Measurements from ENCODE around the gene ZNF579. TPM values are rescaled to one million over a fixed set of nuclear protein-coding genes. Genes with fewer than 3 reads are reported as not detected.

Gene ZNF579
- polyA plus RNA-seq, 2 of the 4 experiments (the other 2 are of a cell fraction), result 6.5 to 16.2 TPM

- TF ChIP-seq ELK1 (IDR thresholded peaks at IDR 0.05; ENCODE audit: low read depth, low read length) (no peak), CBX2 (IDR thresholded peaks at IDR 0.05; ENCODE audit: borderline replicate concordance, low read depth) (no peak), HOXA7 (CRISPR knock-in tag; IDR thresholded peaks at IDR 0.05) (no peak), CHD4 (IDR thresholded peaks at IDR 0.05; ENCODE audit: borderline replicate concordance) (no peak)
- ATAC-seq (no peak), DNase-seq (ENCODE audit: low read depth in 1 of 2, low spot score in 1 of 2) (no peak), FAIRE-seq (no peak)
- 98% methylated on average over 20 of the region's 26 CpGs for WGBS (ENCODE audit: missing lambda C conversion rate)
- H3K4me2 ChIP-seq, result no peak overlapping the region
- peak overlapping the region in 1 of 2 experiments; percentile 15; a peak in 1 of 6 replicates for H3K27ac ChIP-seq
- ChIA-PET CTCF (interaction anchor here (0.8 to 2.1 kb wide), 4 partner anchors 16 to 123 kb away, joined by 3 to 13 read pairs (median 6); partner anchors contain the start of gene ZNF865), POLR2A (no interaction called here)
- peaks cover 40% of the 10 kb centered on the region for H3K4me1 ChIP-seq
- no peaks in the 10 kb centered on the region for H3K9me3 ChIP-seq
- no peak overlapping the region for H3K4me3 ChIP-seq
Observed at GRCh38 chr19:55530996-55531395, 49.7 kb downstream of the ZNF579 start.

GRCh38 chr19:55529636-55530234 is 50.9 kb downstream of the ZNF579 start:
- FAIRE-seq (no peak), DNase-seq (ENCODE audit: low read depth in 1 of 2, low spot score in 1 of 2) (no peak), ATAC-seq (no peak)
- ChIA-PET POLR2A (interaction anchor here (1.4 kb wide), 1 partner anchor 20 kb away, joined by 3 read pairs; no protein-coding TSS in a partner anchor), CTCF (interaction anchor here (2.9 kb wide), 1 partner anchor 76 kb away, joined by 13 read pairs; the partner anchor contains the start of gene ZNF865)
- WGBS (ENCODE audit: missing lambda C conversion rate), result 94% methylated on average over 54 of the region's 56 CpGs
- H3K27ac ChIP-seq, result peak overlapping the region in 1 of 2 experiments; percentile 70; a peak in 2 of 6 replicates
- no peak for TF ChIP-seq HEYL (CRISPR knock-in tag; IDR thresholded peaks at IDR 0.05)
- no peak for TF ChIP-seq ESRRA (IDR thresholded peaks at IDR 0.05; ENCODE audit: borderline replicate concordance, low read length)
- TF ChIP-seq CHD4 (IDR thresholded peaks at IDR 0.05; ENCODE audit: borderline replicate concordance), result no peak
- TF ChIP-seq KDM1A (IDR thresholded peaks at IDR 0.05; ENCODE audit: low read depth), result no peak
- no peak for TF ChIP-seq SREBF2 (IDR thresholded peaks at IDR 0.05)
- TF ChIP-seq ZNF302 (CRISPR knock-in tag; IDR thresholded peaks at IDR 0.05), result no peak
- peaks cover 43% of the 10 kb centered on the region for H3K4me1 ChIP-seq
- no peaks in the 10 kb centered on the region for H3K9me3 ChIP-seq
- no peak overlapping the region for H3K4me3 ChIP-seq
- H3K4me2 ChIP-seq, result no peak overlapping the region

- FAIRE-seq (no peak), ATAC-seq (peak; percentile 26 to 54), DNase-seq (ENCODE audit: low read depth in 1 of 2, low spot score in 1 of 2) (peak in 1 of 2 experiments; percentile 64)
- no peak overlapping the region for H3K4me3 ChIP-seq
- TF ChIP-seq GATA3 (IDR thresholded peaks at IDR 0.05; ENCODE audit: borderline replicate concordance) (no peak), RAD21 (conservative IDR thresholded peaks at IDR 0.05 in 1 of 2, IDR thresholded peaks at IDR 0.05 in 1 of 2) (peak in 1 of 2 experiments; percentile 23; a peak in 1 of 5 replicates), HES2 (IDR thresholded peaks at IDR 0.05) (no peak)
- peak overlapping the region; percentile 66 for H3K4me2 ChIP-seq
- POLR2A ChIA-PET, result interaction anchor here (1.4 kb wide), 1 partner anchor 22 kb away, joined by 3 read pairs; no protein-coding TSS in a partner anchor
- H3K9me3 ChIP-seq, result no peaks in the 10 kb centered on the region
- peak overlapping the region; percentile 54 to 70 for H3K27ac ChIP-seq
- WGBS (ENCODE audit: missing lambda C conversion rate), result 25% methylated on average over 15 of the region's 15 CpGs
- H3K4me1 ChIP-seq, result peaks cover 48% of the 10 kb centered on the region
- CTCF ChIA-PET, result interaction anchor here (0.6 to 2.9 kb wide), 8 partner anchors 19 to 78 kb away, joined by 3 to 13 read pairs (median 3); partner anchors contain the start of gene ZNF865
Observed at GRCh38 chr19:55528030-55528803, 52.4 kb downstream of the ZNF579 start.

GRCh38 chr19:55527197-55528029 is 53.2 kb downstream of the ZNF579 start:
- POLR2A ChIA-PET, result interaction anchor here (1.6 to 1.7 kb wide), 3 partner anchors 23 to 72 kb away, joined by 5 to 13 read pairs (median 8); partner anchors contain the start of gene FIZ1
- WGBS (ENCODE audit: missing lambda C conversion rate), result 75% methylated on average over 22 of the region's 22 CpGs
- no peak for TF ChIP-seq FOXS1 (CRISPR knock-in tag; IDR thresholded peaks at IDR 0.05)
- TF ChIP-seq REST (IDR thresholded peaks at IDR 0.05), result no peak
- TF ChIP-seq CTCF (IDR thresholded peaks at IDR 0.05), result no peak
- no peak for TF ChIP-seq MAX (IDR thresholded peaks at IDR 0.05)
- no peak for TF ChIP-seq NPAS2 (CRISPR knock-in tag; IDR thresholded peaks at IDR 0.05; ENCODE audit: borderline replicate concordance)
- no peak for TF ChIP-seq GATA3 (IDR thresholded peaks at IDR 0.05; ENCODE audit: borderline replicate concordance)

More at GRCh38 chr19:55527197-55528029, 53.2 kb downstream of the ZNF579 start:
- no peak for DNase-seq (ENCODE audit: low read depth in 1 of 2, low spot score in 1 of 2)
- Histone ChIP-seq H3K4me2 (peak overlapping the region; percentile 67), H3K4me3 (no peak overlapping the region), H3K27ac (peak overlapping the region in 1 of 2 experiments; percentile 70; a peak in 3 of 6 replicates), H3K4me1 (peaks cover 48% of the 10 kb centered on the region), H3K9me3 (no peaks in the 10 kb centered on the region)
- no peak for ATAC-seq
- FAIRE-seq, result peak; percentile 7
- CTCF ChIA-PET, result interaction anchor here (0.6 to 2.9 kb wide), 10 partner anchors 8 to 96 kb away, joined by 3 to 13 read pairs (median 6); partner anchors contain the start of gene ZNF865

Measured in A549 (cell line).